C4-2B (cell line): Measurements from ENCODE around the gene TIMM10B.

Experiments
- H3K27ac ChIP-seq: fragments of 450-650 bp; 2 replicates; pipeline ENCODE4 v1.5.1; 2017
- CTCF ChIP-seq: fragments of 450-650 bp; conservative IDR thresholded peaks from 2 replicates; pipeline ENCODE4 v1.5.1; 2017; ENCODE audit warnings: mild to moderate bottlenecking
- ZFX ChIP-seq: fragments of 450-650 bp; IDR thresholded peaks from 2 replicates; pipeline ENCODE4 v1.6.1; 2017

TIMM10B gene

GRCh38 chr11:6489306-6489705 lies 8.0 kb downstream of the TIMM10B start:
- no peak for TF ChIP-seq CTCF
- TF ChIP-seq ZFX = no peak
- H3K27ac ChIP-seq = peak overlapping the region; percentile 10

- no peak for TF ChIP-seq CTCF
- no peak for TF ChIP-seq ZFX
- no peak within 1 kb of the TSS for H3K27ac ChIP-seq
Observed at GRCh38 chr11:6497069-6497839, 16.0 kb downstream of the TIMM10B start, which contains the start of gene DNHD1. DNHD1 (plus strand) TSS chr11:6497280; CDS start chr11:6498216, 936 bp downstream.

GRCh38 chr11:6498121-6498520 lies 16.8 kb downstream of the TIMM10B start:
- TF ChIP-seq CTCF (no peak), ZFX (no peak)
- H3K27ac ChIP-seq = no peak overlapping the region

- H3K27ac ChIP-seq = no peak overlapping the region
- no peak for TF ChIP-seq CTCF
- no peak for TF ChIP-seq ZFX
Observed at GRCh38 chr11:6498544-6498943, 17.2 kb downstream of the TIMM10B start.

- no peak overlapping the region for H3K27ac ChIP-seq
- TF ChIP-seq ZFX = no peak
- TF ChIP-seq CTCF = no peak
Observed at GRCh38 chr11:6502382-6502781, 21.1 kb downstream of the TIMM10B start.

GRCh38 chr11:6504166-6504565 lies 22.9 kb downstream of the TIMM10B start:
- H3K27ac ChIP-seq = no peak overlapping the region
- TF ChIP-seq CTCF (no peak), ZFX (no peak)

GRCh38 chr11:6505577-6506240 lies 24.4 kb downstream of the TIMM10B start:
- no peak overlapping the region for H3K27ac ChIP-seq
- peak; percentile 92 for TF ChIP-seq CTCF
- no peak for TF ChIP-seq ZFX
